SK-N-SH (cell line): ENCODE measurements around the gene PPP1R14D. TPM values are rescaled to one million over a fixed set of nuclear protein-coding genes. Genes with fewer than 3 reads are reported as not detected.
A peak's percentile ranks its signal among the peaks of the same experiment; 100 is the strongest.

Experiments
- CTCF ChIA-PET: fragments of 300-600, 350-600 bp; formaldehyde crosslinking; extraction: SDS; loops from one replicate; lab custom pipeline; 2021; lab: Yijun Ruan, JAX
- POLR2A ChIA-PET: fragments of 350-600 bp; sonication (Branson Sonifier 250); formaldehyde crosslinking; extraction: SDS; loops from one replicate; lab custom pipeline; 2020; ENCODE audit warnings: antibody characterized with exemption, inconsistent platforms; lab: Yijun Ruan, JAX
- DNase-seq: peaks from one replicate; pipeline ENCODE4 v3.0.0; 2012
- H2AFZ ChIP-seq: fragments of 200-600 bp; sonication (generic); 2 replicates; pipeline ENCODE4 v1.8.1; 2016; ENCODE audit warnings: antibody characterized with exemption, mild to moderate bottlenecking, low read depth
- H3F3A ChIP-seq: fragments of 200-600 bp; sonication (generic); replicated peaks from 2 replicates; pipeline ENCODE3; 2016; ENCODE audit warnings: antibody characterized with exemption, mild to moderate bottlenecking; ENCODE audit not compliant: insufficient read depth
- H3K27ac ChIP-seq, 2 experiments: fragments of 200-500 bp in 1 of 2; fragments of 200-600 bp in 1 of 2; sonication (Bioruptor generic) in 1 of 2; sonication (generic), shearing (Covaris generic) in 1 of 2; 2 replicates each; pipeline versions ENCODE4 v1.5.1 to v1.6.1; 2014 to 2016; ENCODE audit warnings: low read depth in 2 of 2, inconsistent platforms in 1 of 2, low read length in 1 of 2, mild to moderate bottlenecking in 1 of 2, mixed read lengths in 1 of 2
- H3K27me3 ChIP-seq: fragments of 200-600 bp; sonication (generic), shearing (Covaris generic); 2 replicates; pipeline ENCODE4 v1.6.1; 2016; ENCODE audit warnings: mixed run types; ENCODE audit not compliant: insufficient read depth
- H3K36me3 ChIP-seq, 2 experiments: fragments of 200-500 bp in 1 of 2; fragments of 200-600 bp in 1 of 2; sonication (Bioruptor generic) in 1 of 2; sonication (generic) in 1 of 2; replicated peaks in 1 of 2; 2 replicates each; pipeline versions ENCODE3 to v1.5.1; 2014 to 2016; ENCODE audit warnings: low read length in 1 of 2, mild to moderate bottlenecking in 1 of 2; ENCODE audit not compliant: insufficient read depth in 2 of 2, control insufficient read depth in 1 of 2
- H3K4me1 ChIP-seq, 2 experiments: fragments of 200-500 bp in 1 of 2; fragments of 200-600 bp in 1 of 2; sonication (Bioruptor generic) in 1 of 2; sonication (generic), shearing (Covaris generic) in 1 of 2; 2 replicates each; pipeline versions ENCODE4 v1.5.1 to v1.6.1; 2014 to 2016; ENCODE audit warnings: low read depth in 1 of 2, low read length in 1 of 2, mixed run types in 1 of 2; ENCODE audit not compliant: insufficient read depth in 2 of 2, control insufficient read depth in 1 of 2
- H3K4me2 ChIP-seq: fragments of 200-600 bp; sonication (generic), shearing (Covaris generic); 2 replicates; pipeline ENCODE4 v1.6.1; 2017; ENCODE audit warnings: mixed run types
- H3K4me3 ChIP-seq, 2 experiments: fragments of 200-500 bp in 1 of 2; fragments of 200-600 bp in 1 of 2; sonication (Bioruptor generic) in 1 of 2; sonication (generic), shearing (Covaris generic) in 1 of 2; 2 replicates each; pipeline versions ENCODE4 v1.5.1 to v1.8.1; 2014 to 2016; ENCODE audit warnings: low read depth in 2 of 2, inconsistent platforms in 1 of 2, low read length in 1 of 2, mild to moderate bottlenecking in 1 of 2, mixed read lengths in 1 of 2, moderate library complexity in 1 of 2
- H3K79me2 ChIP-seq: fragments of 200-600 bp; sonication (generic); 2 replicates; pipeline ENCODE4 v1.8.1; 2017; ENCODE audit warnings: mild to moderate bottlenecking; ENCODE audit not compliant: insufficient read depth
- H3K9ac ChIP-seq: fragments of 200-600 bp; sonication (generic); 2 replicates; pipeline ENCODE4 v1.6.1; 2017; ENCODE audit warnings: mixed run types
- H3K9me2 ChIP-seq: fragments of 200-600 bp; sonication (generic); 2 replicates; pipeline ENCODE4 v1.6.1; 2017; ENCODE audit warnings: mixed run types
- H3K9me3 ChIP-seq: fragments of 200-600 bp; sonication (generic); 2 replicates; pipeline ENCODE4 v1.6.1; 2017; ENCODE audit warnings: mixed run types, mild to moderate bottlenecking, moderate library complexity
- H4K20me1 ChIP-seq: fragments of 200-600 bp; sonication (generic); 2 replicates; pipeline ENCODE4 v1.6.1; 2017; ENCODE audit warnings: mild to moderate bottlenecking, mixed run types; ENCODE audit not compliant: insufficient read depth
- CHD2 ChIP-seq: fragments of 150-350 bp; IDR thresholded peaks from 2 replicates; pipeline ENCODE4 v1.6.1; 2018; ENCODE audit warnings: low read length; ENCODE audit not compliant: partially characterized antibody
- CTCF ChIP-seq: fragments of 200-600 bp; sonication (generic); IDR thresholded peaks from 2 replicates; pipeline ENCODE4 v1.6.1; 2017; ENCODE audit warnings: antibody characterized with exemption, mild to moderate bottlenecking, moderate library complexity
- ELF1 ChIP-seq: IDR thresholded peaks from 2 replicates; pipeline ENCODE4 v1.4.0; 2012
- FOSL2 ChIP-seq: IDR thresholded peaks from 2 replicates; pipeline ENCODE4 v1.4.0; 2012; ENCODE audit warnings: low read depth, mild to moderate bottlenecking, moderate library complexity, borderline replicate concordance
- FOXM1 ChIP-seq: IDR thresholded peaks from 2 replicates; pipeline ENCODE4 v1.4.0; 2012; ENCODE audit warnings: low read depth, mild to moderate bottlenecking
- GATA2 ChIP-seq: sonication (generic); formaldehyde crosslinking; IDR thresholded peaks from 2 replicates; pipeline ENCODE4 v1.5.0; 2020; ENCODE audit warnings: mild to moderate bottlenecking, missing genetic modification reagents
- IRF3 ChIP-seq: fragments of 150-350 bp; IDR thresholded peaks from 2 replicates; pipeline ENCODE4 v1.6.1; 2016; ENCODE audit warnings: mild to moderate bottlenecking, low read depth, low read length
- JUND ChIP-seq: IDR thresholded peaks from 2 replicates; pipeline ENCODE4 v1.4.0; 2012
- MAX ChIP-seq: IDR thresholded peaks from 2 replicates; pipeline ENCODE4 v1.4.0; 2012; ENCODE audit warnings: low read depth
- MEF2A ChIP-seq: IDR thresholded peaks from 2 replicates; pipeline ENCODE4 v1.4.0; 2012; ENCODE audit warnings: low read depth, borderline replicate concordance
- MXI1 ChIP-seq: IDR thresholded peaks from 2 replicates; pipeline ENCODE4 v1.6.1; 2012; ENCODE audit warnings: mild to moderate bottlenecking, low read depth, low read length, improper control_type of control experiment
- NFIC ChIP-seq: IDR thresholded peaks from 2 replicates; pipeline ENCODE4 v1.4.0; 2012; ENCODE audit warnings: borderline replicate concordance
- NRF1 ChIP-seq: IDR thresholded peaks from 2 replicates; pipeline ENCODE4 v1.6.1; 2012; ENCODE audit warnings: low read depth, mild to moderate bottlenecking, low read length
- PBX3 ChIP-seq: IDR thresholded peaks from 2 replicates; pipeline ENCODE4; 2012
- POLR2AphosphoS5 ChIP-seq: IDR thresholded peaks from 2 replicates; pipeline ENCODE4 v1.6.1; 2012; ENCODE audit warnings: low read depth, low read length
- REST ChIP-seq: IDR thresholded peaks from 2 replicates; pipeline ENCODE4 v1.6.1; 2012; ENCODE audit warnings: mild to moderate bottlenecking, low read depth, low read length, moderate library complexity
- SIN3A ChIP-seq: IDR thresholded peaks from 2 replicates; pipeline ENCODE4 v1.6.1; 2012; ENCODE audit warnings: low read depth, mild to moderate bottlenecking, low read length, moderate library complexity, borderline replicate concordance
- TEAD4 ChIP-seq: IDR thresholded peaks from 2 replicates; pipeline ENCODE4 v1.4.0; 2012; ENCODE audit warnings: mild to moderate bottlenecking, borderline replicate concordance; ENCODE audit not compliant: insufficient read depth
- USF1 ChIP-seq: IDR thresholded peaks from 2 replicates; pipeline ENCODE4 v1.4.0; 2012; ENCODE audit warnings: low read depth, borderline replicate concordance
- ZBTB33 ChIP-seq: IDR thresholded peaks from 2 replicates; pipeline ENCODE4 v1.4.0; 2012; ENCODE audit warnings: low read depth, borderline replicate concordance
- WGBS: methylation state at CpG from one replicate; pipeline ENCODE4 v1.1.6; 2017; ENCODE audit warnings: low lambda C conversion rate; 5-methylcytosine and 5-hydroxymethylcytosine counted together
- polyA plus RNA-seq, 3 experiments: library from polyadenylated mRNA; depleted of rRNA; stranded (reverse); fragments of >200 nt; gene quantifications; 2 replicates each; pipeline ENCODE4 v1.2.3, GENCODE V29; 2012

Gene PPP1R14D
- polyA plus RNA-seq, 1 of the 3 experiments (the other 2 are of a cell fraction) = not detected

GRCh38 chr15:40766194-40766815 lies 62.2 kb downstream of the PPP1R14D start:
- DNase-seq = peak; percentile 57
- peaks cover 42 to 70% of the 10 kb centered on the region in 2 experiments; a peak in 3 of 4 replicates for H3K4me1 ChIP-seq

More at GRCh38 chr15:40766194-40766815, 62.2 kb downstream of the PPP1R14D start:
- H3K79me2 ChIP-seq = no peaks in the 10 kb centered on the region
- TF ChIP-seq MXI1 (no peak), CTCF (no peak), MAX (no peak), REST (no peak), PBX3 (no peak), ELF1 (no peak), SIN3A (no peak), NRF1 (no peak), ZBTB33 (no peak), JUND (no peak), POLR2AphosphoS5 (no peak), NFIC (no peak), CHD2 (no peak), FOSL2 (no peak), GATA2 (CRISPR knock-in tag) (no peak), IRF3 (no peak), FOXM1 (no peak), MEF2A (no peak), USF1 (no peak), TEAD4 (no peak)
- no peaks in the 10 kb centered on the region for H3K9me2 ChIP-seq
- no peak overlapping the region for H3K4me3 ChIP-seq
- H3K27me3 ChIP-seq = no peaks in the 10 kb centered on the region
- H3K9me3 ChIP-seq = no peaks in the 10 kb centered on the region
- no peaks in the 10 kb centered on the region for H4K20me1 ChIP-seq
- peak overlapping the region; percentile 42; the same call in 1 of the 2 replicates for H3K4me2 ChIP-seq
- H2AFZ ChIP-seq = no peak overlapping the region
- ChIA-PET POLR2A (no interaction called here), CTCF (interaction anchor here (0.8 to 31.8 kb wide), 7 partner anchors 10 to 91 kb away, joined by 3 to 555 read pairs (median 4); partner anchors contain the start of gene RMDN3)
- 71% methylated on average over 7 of the region's 7 CpGs for WGBS
- no peak overlapping the region for H3K9ac ChIP-seq
- peak overlapping the region in 1 of 2 experiments; percentile 73; a peak in 2 of 4 replicates for H3K27ac ChIP-seq
- H3K36me3 ChIP-seq = peaks cover 0 to 4% of the 10 kb centered on the region in 2 experiments
- peaks cover 12% of the 10 kb centered on the region for H3F3A ChIP-seq
